Fibroblast of skin of left biceps (primary cell): ENCODE data around the gene PFKFB1.
"Not testable (repeated sequence)": the region's sequence is repeated elsewhere in the genome, so short reads cannot be mapped to it uniquely, and the experiment has no call there.

Experiments used
- DNase-seq, 2 experiments: peaks; one replicate each; pipeline ENCODE4 v3.0.0-alpha.2; 2013; ENCODE audit warnings: low read depth in 2 of 2

Gene PFKFB1

GRCh38 chrX:54992911-54993622 lies 921 bp downstream of the PFKFB1 start:
- no peak for DNase-seq

- no peak for DNase-seq
Measured at GRCh38 chrX:54991706-54992105, 2.3 kb downstream of the PFKFB1 start.

- DNase-seq = not testable (repeated sequence)
Measured at GRCh38 chrX:54983306-54983705, 10.7 kb downstream of the PFKFB1 start.

- DNase-seq = no peak
Measured at GRCh38 chrX:54980334-54980733, 13.7 kb downstream of the PFKFB1 start.

GRCh38 chrX:54979432-54979831 lies 14.6 kb downstream of the PFKFB1 start:
- DNase-seq = no peak

- no peak for DNase-seq
Measured at GRCh38 chrX:54978448-54978847, 15.5 kb downstream of the PFKFB1 start.

GRCh38 chrX:54977387-54977786 lies 16.6 kb downstream of the PFKFB1 start:
- DNase-seq = no peak

- no peak for DNase-seq
Measured at GRCh38 chrX:54964766-54965497, 29.1 kb downstream of the PFKFB1 start.

GRCh38 chrX:54961750-54962149 lies 32.2 kb downstream of the PFKFB1 start:
- no peak for DNase-seq

GRCh38 chrX:54950730-54951375 lies 43.1 kb downstream of the PFKFB1 start:
- no peak for DNase-seq

GRCh38 chrX:54945224-54945623 lies 48.8 kb downstream of the PFKFB1 start:
- DNase-seq = no peak

- no peak for DNase-seq
Measured at GRCh38 chrX:54944816-54945215, 49.2 kb downstream of the PFKFB1 start.

- no peak for DNase-seq
Measured at GRCh38 chrX:54937416-54937815, 56.6 kb downstream of the PFKFB1 start.

- no peak for DNase-seq
Measured at GRCh38 chrX:54935306-54935705, 58.7 kb downstream of the PFKFB1 start.

GRCh38 chrX:54934890-54935289 lies 59.1 kb downstream of the PFKFB1 start:
- DNase-seq = no peak

GRCh38 chrX:54934058-54934457 lies 59.9 kb downstream of the PFKFB1 start:
- DNase-seq = no peak

- no peak for DNase-seq
Measured at GRCh38 chrX:54933150-54933826, 60.7 kb downstream of the PFKFB1 start.

GRCh38 chrX:54931107-54931506 lies 62.9 kb downstream of the PFKFB1 start:
- DNase-seq = no peak

GRCh38 chrX:54930291-54931049 lies 63.5 kb downstream of the PFKFB1 start:
- no peak for DNase-seq

- no peak for DNase-seq
Measured at GRCh38 chrX:54928876-54929275, 65.1 kb downstream of the PFKFB1 start.

- DNase-seq = no peak
Measured at GRCh38 chrX:54926978-54927377, 67.0 kb downstream of the PFKFB1 start.

GRCh38 chrX:54923376-54923775 lies 70.6 kb downstream of the PFKFB1 start:
- DNase-seq = no peak
